Measurements from ENCODE around the gene AGMO. TPM values are rescaled to one million over a fixed set of nuclear protein-coding genes. Genes with fewer than 3 reads are reported as not detected.

AGMO gene
- total and polyA plus RNA-seq, 4 donors = 21.6 to 46.6 (median 31.6) TPM

GRCh38 chr7:15459018-15459615 is 102.7 kb downstream of the AGMO start:
- Histone ChIP-seq H3K36me3 (ENCODE audit: control insufficient read depth in 4 of 4, insufficient read depth in 3 of 4, low read depth in 1 of 4, low read length in 3 of 4) (no peaks in the 10 kb centered on the region), H3K9ac (ENCODE audit: low read depth in 1 of 2, low read length in 2 of 2) (no peak overlapping the region)

GRCh38 chr7:15457990-15458955 is 103.5 kb downstream of the AGMO start:
- no peak for DNase-seq (ENCODE audit: low spot score)
- Histone ChIP-seq H3K36me3 (ENCODE audit: control insufficient read depth in 4 of 4, insufficient read depth in 3 of 4, low read depth in 1 of 4, low read length in 3 of 4) (no peaks in the 10 kb centered on the region), H3K9ac (ENCODE audit: low read depth in 1 of 2, low read length in 2 of 2) (no peak overlapping the region), H3K4me1 (ENCODE audit: control insufficient read depth in 4 of 4, insufficient read depth in 4 of 4, low read length in 3 of 4) (peaks cover 0 to 2% (median 0%) of the 10 kb centered on the region in 4 donors), H3K4me3 (ENCODE audit: low read depth in 1 of 3, low read length in 3 of 3) (no peak overlapping the region), H3K27me3 (ENCODE audit: control insufficient read depth in 4 of 4, insufficient read depth in 4 of 4, low read length in 3 of 4) (no peaks in the 10 kb centered on the region), H3K9me3 (ENCODE audit: control insufficient read depth in 4 of 4, low read length in 3 of 4) (no peaks in the 10 kb centered on the region), H3K27ac (ENCODE audit: low read depth in 1 of 2, low read length in 2 of 2) (no peak overlapping the region)
- no peak for TF ChIP-seq MAX (IDR thresholded peaks at IDR 0.05)
- WGBS = 79% methylated on average over 3 of the region's 3 CpGs

More at GRCh38 chr7:15459018-15459615, 102.7 kb downstream of the AGMO start:
- Histone ChIP-seq H3K27me3 (ENCODE audit: control insufficient read depth in 4 of 4, insufficient read depth in 4 of 4, low read length in 3 of 4) (no peaks in the 10 kb centered on the region), H3K27ac (ENCODE audit: low read depth in 1 of 2, low read length in 2 of 2) (no peak overlapping the region), H3K9me3 (ENCODE audit: control insufficient read depth in 4 of 4, low read length in 3 of 4) (no peaks in the 10 kb centered on the region), H3K4me1 (ENCODE audit: control insufficient read depth in 4 of 4, insufficient read depth in 4 of 4, low read length in 3 of 4) (peaks cover 0 to 2% (median 0%) of the 10 kb centered on the region in 4 donors), H3K4me3 (ENCODE audit: low read depth in 1 of 3, low read length in 3 of 3) (no peak overlapping the region)
- WGBS = 33% methylated on average over 6 of the region's 6 CpGs
- DNase-seq (ENCODE audit: low spot score) = no peak
- TF ChIP-seq RXRA (IDR thresholded peaks at IDR 0.05) (peak in 1 of 2 donors; percentile 28), NR2F2 (IDR thresholded peaks at IDR 0.05) (no peak), HNF4A (conservative IDR thresholded peaks at IDR 0.05) (peak in 1 of 2 donors; percentile 19), RAD21 (IDR thresholded peaks at IDR 0.05) (peak in 1 of 2 donors; percentile 12)

GRCh38 chr7:15452670-15453069 is 109.1 kb downstream of the AGMO start:
- no peak overlapping the region for H3K4me3 ChIP-seq (ENCODE audit: low read depth in 1 of 3, low read length in 3 of 3)
- no peak overlapping the region for H3K9ac ChIP-seq (ENCODE audit: low read depth in 1 of 2, low read length in 2 of 2)
- H3K27ac ChIP-seq (ENCODE audit: low read depth in 1 of 2, low read length in 2 of 2) = no peak overlapping the region
- H3K9me3 ChIP-seq (ENCODE audit: control insufficient read depth in 4 of 4, low read length in 3 of 4) = no peaks in the 10 kb centered on the region
- H3K36me3 ChIP-seq (ENCODE audit: control insufficient read depth in 4 of 4, insufficient read depth in 3 of 4, low read depth in 1 of 4, low read length in 3 of 4) = no peaks in the 10 kb centered on the region
- TF ChIP-seq SP1 (IDR thresholded peaks at IDR 0.05) (no peak), HNF4G (IDR thresholded peaks at IDR 0.05) (no peak), YY1 (IDR thresholded peaks at IDR 0.05) (no peak), HNF4A (conservative IDR thresholded peaks at IDR 0.05) (no peak), FOXA2 (IDR thresholded peaks at IDR 0.05) (no peak)
- no peak for DNase-seq (ENCODE audit: low spot score)
- H3K4me1 ChIP-seq (ENCODE audit: control insufficient read depth in 4 of 4, insufficient read depth in 4 of 4, low read length in 3 of 4) = no peaks in the 10 kb centered on the region
- no peaks in the 10 kb centered on the region for H3K27me3 ChIP-seq (ENCODE audit: control insufficient read depth in 4 of 4, insufficient read depth in 4 of 4, low read length in 3 of 4)
- 94% methylated on average over 3 of the region's 3 CpGs for WGBS

GRCh38 chr7:15446722-15447121 is 115.1 kb downstream of the AGMO start:
- H3K4me1 ChIP-seq (ENCODE audit: control insufficient read depth in 4 of 4, insufficient read depth in 4 of 4, low read length in 3 of 4) = no peaks in the 10 kb centered on the region
- no peaks in the 10 kb centered on the region for H3K27me3 ChIP-seq (ENCODE audit: control insufficient read depth in 4 of 4, insufficient read depth in 4 of 4, low read length in 3 of 4)
- no peak overlapping the region for H3K27ac ChIP-seq (ENCODE audit: low read depth in 1 of 2, low read length in 2 of 2)
- no peaks in the 10 kb centered on the region for H3K9me3 ChIP-seq (ENCODE audit: control insufficient read depth in 4 of 4, low read length in 3 of 4)
- no peaks in the 10 kb centered on the region for H3K36me3 ChIP-seq (ENCODE audit: control insufficient read depth in 4 of 4, insufficient read depth in 3 of 4, low read depth in 1 of 4, low read length in 3 of 4)
- no peak overlapping the region for H3K4me3 ChIP-seq (ENCODE audit: low read depth in 1 of 3, low read length in 3 of 3)
- no peak for DNase-seq (ENCODE audit: low spot score)
- H3K9ac ChIP-seq (ENCODE audit: low read depth in 1 of 2, low read length in 2 of 2) = no peak overlapping the region
- 49% methylated on average over 2 of the region's 2 CpGs for WGBS
- no peak for TF ChIP-seq CTCF (IDR thresholded peaks at IDR 0.05; ENCODE audit: low read depth, low read length, missing input control)
- TF ChIP-seq GABPA (IDR thresholded peaks at IDR 0.05 in 1 of 2, conservative IDR thresholded peaks at IDR 0.05 in 1 of 2) = no peak
- no peak for TF ChIP-seq EGR1 (IDR thresholded peaks at IDR 0.05; ENCODE audit: low read depth in 2 of 2)
- TF ChIP-seq MAX (IDR thresholded peaks at IDR 0.05) = no peak
- TF ChIP-seq HNF4A (conservative IDR thresholded peaks at IDR 0.05) = no peak
- no peak for TF ChIP-seq HNF4G (IDR thresholded peaks at IDR 0.05)
- TF ChIP-seq FOXA1 (IDR thresholded peaks at IDR 0.05) = no peak
- no peak for TF ChIP-seq RAD21 (IDR thresholded peaks at IDR 0.05)
- no peak for TF ChIP-seq ZBTB33 (IDR thresholded peaks at IDR 0.05)
- no peak for TF ChIP-seq JUND (IDR thresholded peaks at IDR 0.05)

All from liver (tissue), 9 donors.